AG09309 (cell line): ENCODE results near the gene NOSTRIN.

Experiments
- DNase-seq: peaks from one replicate; pipeline ENCODE4 v3.0.0-alpha.2; 2010; ENCODE audit warnings: low read depth
- H3K4me3 ChIP-seq: 2 replicates; pipeline ENCODE4 v1.5.1; 2011; ENCODE audit warnings: mild to moderate bottlenecking, low read depth, low read length, moderate library complexity; ENCODE audit not compliant: control insufficient read depth
- TF ChIP-seq, protein P1 (sequence below): IDR thresholded peaks from 2 replicates; pipeline ENCODE4 v1.5.1; 2011; ENCODE audit warnings: mild to moderate bottlenecking, low read depth, low read length, inconsistent platforms; ENCODE audit not compliant: insufficient read depth, control insufficient read depth; ENCODE audit errors: missing control alignments

Gene NOSTRIN

GRCh38 chr2:168805615-168806014, 3.2 kb downstream of the NOSTRIN start:
- no peak for DNase-seq
- TF ChIP-seq, protein P1, sequence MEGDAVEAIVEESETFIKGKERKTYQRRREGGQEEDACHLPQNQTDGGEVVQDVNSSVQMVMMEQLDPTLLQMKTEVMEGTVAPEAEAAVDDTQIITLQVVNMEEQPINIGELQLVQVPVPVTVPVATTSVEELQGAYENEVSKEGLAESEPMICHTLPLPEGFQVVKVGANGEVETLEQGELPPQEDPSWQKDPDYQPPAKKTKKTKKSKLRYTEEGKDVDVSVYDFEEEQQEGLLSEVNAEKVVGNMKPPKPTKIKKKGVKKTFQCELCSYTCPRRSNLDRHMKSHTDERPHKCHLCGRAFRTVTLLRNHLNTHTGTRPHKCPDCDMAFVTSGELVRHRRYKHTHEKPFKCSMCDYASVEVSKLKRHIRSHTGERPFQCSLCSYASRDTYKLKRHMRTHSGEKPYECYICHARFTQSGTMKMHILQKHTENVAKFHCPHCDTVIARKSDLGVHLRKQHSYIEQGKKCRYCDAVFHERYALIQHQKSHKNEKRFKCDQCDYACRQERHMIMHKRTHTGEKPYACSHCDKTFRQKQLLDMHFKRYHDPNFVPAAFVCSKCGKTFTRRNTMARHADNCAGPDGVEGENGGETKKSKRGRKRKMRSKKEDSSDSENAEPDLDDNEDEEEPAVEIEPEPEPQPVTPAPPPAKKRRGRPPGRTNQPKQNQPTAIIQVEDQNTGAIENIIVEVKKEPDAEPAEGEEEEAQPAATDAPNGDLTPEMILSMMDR, result no peak

GRCh38 chr2:168809537-168809936, 7.1 kb downstream of the NOSTRIN start:
- DNase-seq, result no peak
- TF ChIP-seq, protein P1, result no peak
- no peak overlapping the region for H3K4me3 ChIP-seq

More at GRCh38 chr2:168805615-168806014, 3.2 kb downstream of the NOSTRIN start:
- H3K4me3 ChIP-seq, result no peak overlapping the region

DNA sequence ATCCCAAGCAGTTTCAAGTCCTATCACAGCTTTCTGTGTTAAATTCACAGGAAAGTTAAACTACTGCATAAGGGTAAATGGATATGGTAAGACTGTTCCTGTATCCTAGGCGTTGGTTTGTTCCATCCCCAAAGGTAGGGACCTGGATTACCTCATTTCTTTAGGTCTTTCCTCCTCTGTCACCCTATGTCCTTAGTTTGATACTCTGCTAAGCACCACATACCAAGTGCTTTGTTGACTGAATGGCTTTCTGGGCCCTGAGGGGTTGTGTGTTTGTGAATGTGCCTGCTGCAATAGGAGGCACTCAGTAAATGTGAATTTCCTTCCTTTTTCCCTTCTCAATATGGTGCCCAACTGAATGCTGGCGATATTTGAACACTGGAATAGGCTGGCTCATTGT, 7.8 kb downstream of the NOSTRIN start:
- TF ChIP-seq, protein P1, result no peak
- no peak for DNase-seq
- H3K4me3 ChIP-seq, result no peak overlapping the region

- H3K4me3 ChIP-seq, result no peak overlapping the region
- TF ChIP-seq, protein P1, result no peak
- no peak for DNase-seq
These were observed 9.3 kb downstream of the NOSTRIN start for GRCh38 chr2:168811696-168812095.

GRCh38 chr2:168814046-168814445, 11.6 kb downstream of the NOSTRIN start:
- TF ChIP-seq, protein P1, result no peak
- no peak overlapping the region for H3K4me3 ChIP-seq
- no peak for DNase-seq

DNA sequence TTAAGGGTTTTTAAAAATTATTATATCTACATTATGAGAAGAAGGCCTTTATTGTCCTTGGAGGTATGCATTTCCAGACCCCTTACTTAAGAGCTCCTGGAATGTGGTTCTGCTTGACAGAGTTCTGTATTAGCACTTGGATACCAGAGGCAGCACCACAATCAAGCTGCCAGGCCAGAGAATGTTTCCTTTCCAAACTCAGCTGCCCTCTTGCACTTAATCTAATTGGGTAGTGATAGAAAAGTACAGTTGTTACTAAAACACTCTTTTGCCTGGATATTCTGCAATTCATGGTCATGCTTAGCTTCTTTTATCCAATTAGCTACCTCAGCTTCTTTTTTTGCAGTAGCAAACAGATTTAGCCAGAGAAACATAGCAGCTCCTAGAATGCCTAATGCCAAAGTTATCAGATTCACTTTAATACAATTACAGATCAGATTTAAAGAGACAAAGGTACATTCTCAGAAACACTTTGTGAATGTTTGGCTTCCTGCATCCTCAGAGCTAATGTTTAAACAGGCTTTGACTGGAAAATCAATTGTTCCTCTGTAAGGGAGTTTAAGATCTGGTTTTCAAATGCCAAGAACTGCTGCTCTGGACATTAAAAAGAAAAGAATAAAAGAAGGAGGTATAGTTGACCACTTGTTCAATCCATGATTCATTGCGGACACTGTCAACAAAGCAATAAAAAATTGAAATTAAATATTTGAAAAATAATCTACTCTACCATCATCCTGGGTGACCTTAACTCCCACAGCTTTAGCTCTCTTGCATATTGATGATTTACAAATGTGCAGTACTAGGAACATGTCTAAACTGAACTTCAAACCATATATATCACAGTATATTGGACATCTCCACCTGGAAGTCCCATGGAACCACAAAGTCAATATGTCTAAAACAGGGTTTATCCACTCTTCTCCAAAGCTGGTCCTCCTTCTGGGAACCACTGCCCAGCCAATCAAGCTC, 12.8 kb downstream of the NOSTRIN start:
- H3K4me3 ChIP-seq, result no peak overlapping the region

More for the DNA sequence above, 12.8 kb downstream of the NOSTRIN start:
- TF ChIP-seq, protein P1, result no peak
- DNase-seq, result no peak
